HEK293 (cell line): ENCODE results near the gene DST.
A peak's percentile ranks its signal among the peaks of the same experiment; 100 is the strongest.

Experiments used
- CTCF ChIA-PET: fragments of 350-600 bp; formaldehyde crosslinking; extraction: SDS; loops from one replicate; lab custom pipeline; 2021; ENCODE audit warnings: antibody characterized with exemption; lab: Yijun Ruan, JAX
- POLR2A ChIA-PET: fragments of 300-600 bp; formaldehyde crosslinking; extraction: SDS; loops from one replicate; lab custom pipeline; 2020; ENCODE audit warnings: antibody characterized with exemption, inconsistent platforms; lab: Yijun Ruan, JAX
- H3K27ac ChIP-seq: fragments of 200-500 bp; sonication (Bioruptor generic); 2 replicates; pipeline ENCODE4 v1.5.1; 2014; ENCODE audit warnings: low read depth, low read length, control low read depth, inconsistent platforms; ENCODE audit errors: extremely low read depth
- H3K36me3 ChIP-seq, 2 experiments: fragments of 200-500 bp in 1 of 2; sonication (Bioruptor generic) in 1 of 2; 1 replicate in 1 of 2; 2 replicates in 1 of 2; pipeline ENCODE4 v1.5.1; 2014 to 2017; ENCODE audit warnings: inconsistent platforms in 2 of 2, low read length in 2 of 2; ENCODE audit not compliant: control insufficient read depth in 2 of 2, insufficient read depth in 1 of 2
- H3K4me1 ChIP-seq: fragments of 200-500 bp; sonication (Bioruptor generic); 2 replicates; pipeline ENCODE4 v1.5.1; 2014; ENCODE audit warnings: mild to moderate bottlenecking, low read length, inconsistent platforms; ENCODE audit not compliant: control insufficient read depth, insufficient read depth
- H3K4me3 ChIP-seq: 2 replicates; pipeline ENCODE4 v1.5.1; 2011; ENCODE audit warnings: low read depth, mild to moderate bottlenecking, control low read depth, low read length, moderate library complexity
- H3K9me3 ChIP-seq: fragments of 200-500 bp; sonication (Bioruptor generic); 2 replicates; pipeline ENCODE4 v1.5.1; 2014; ENCODE audit warnings: low read depth, low read length, inconsistent platforms; ENCODE audit not compliant: control insufficient read depth, insufficient read depth
- EGR2 ChIP-seq: fragments of 450-650 bp; formaldehyde crosslinking; IDR thresholded peaks from 2 replicates; pipeline ENCODE4 v1.5.1; 2016; ENCODE audit warnings: low read depth, missing biosample characterization, missing genetic modification characterization
- IKZF3 ChIP-seq: fragments of 450-650 bp; IDR thresholded peaks from 2 replicates; pipeline ENCODE4 v1.5.0; 2018; ENCODE audit warnings: missing biosample characterization, mild to moderate bottlenecking, missing genetic modification characterization, moderate library complexity
- PRDM4 ChIP-seq: fragments of 450-650 bp; formaldehyde crosslinking; IDR thresholded peaks from 2 replicates; pipeline ENCODE4 v1.5.1; 2017; ENCODE audit warnings: missing biosample characterization, missing genetic modification characterization
- SCRT2 ChIP-seq: fragments of 450-650 bp; formaldehyde crosslinking; IDR thresholded peaks from 2 replicates; pipeline ENCODE4 v1.5.1; 2016; ENCODE audit warnings: missing biosample characterization, missing genetic modification characterization
- ZBTB1 ChIP-seq: fragments of 450-650 bp; formaldehyde crosslinking; IDR thresholded peaks from 2 replicates; pipeline ENCODE4 v1.5.1; 2016; ENCODE audit warnings: missing biosample characterization, missing genetic modification characterization
- ZFP37 ChIP-seq: fragments of 450-650 bp; formaldehyde crosslinking; IDR thresholded peaks from 2 replicates; pipeline ENCODE4 v1.5.1; 2016; ENCODE audit warnings: missing biosample characterization, missing genetic modification characterization
- ZFP69B ChIP-seq: fragments of 450-650 bp; formaldehyde crosslinking; IDR thresholded peaks from 2 replicates; pipeline ENCODE4 v1.5.1; 2016; ENCODE audit warnings: missing biosample characterization, missing genetic modification characterization
- ZNF112 ChIP-seq: fragments of 450-650 bp; formaldehyde crosslinking; IDR thresholded peaks from 2 replicates; pipeline ENCODE4 v1.5.0; 2017; ENCODE audit warnings: missing biosample characterization, missing genetic modification characterization
- ZNF26 ChIP-seq: fragments of 450-650 bp; formaldehyde crosslinking; IDR thresholded peaks from 2 replicates; pipeline ENCODE4 v1.5.1; 2016; ENCODE audit warnings: missing biosample characterization, missing genetic modification characterization
- ZNF354C ChIP-seq: fragments of 450-650 bp; formaldehyde crosslinking; IDR thresholded peaks from 2 replicates; pipeline ENCODE4 v1.5.1; 2016; ENCODE audit warnings: missing biosample characterization, missing genetic modification characterization, low read depth, borderline replicate concordance
- ZNF394 ChIP-seq: fragments of 450-650 bp; formaldehyde crosslinking; IDR thresholded peaks from 2 replicates; pipeline ENCODE4 v1.5.1; 2016; ENCODE audit warnings: missing biosample characterization, missing genetic modification characterization, mild to moderate bottlenecking, moderate library complexity, borderline replicate concordance
- ZNF404 ChIP-seq: fragments of 450-650 bp; formaldehyde crosslinking; IDR thresholded peaks from 2 replicates; pipeline ENCODE4 v1.5.1; 2017; ENCODE audit warnings: missing biosample characterization, missing genetic modification characterization
- ZNF544 ChIP-seq: fragments of 450-650 bp; formaldehyde crosslinking; IDR thresholded peaks from 2 replicates; pipeline ENCODE4 v1.5.0; 2017; ENCODE audit warnings: missing biosample characterization, missing genetic modification characterization
- ZNF600 ChIP-seq: fragments of 450-650 bp; formaldehyde crosslinking; IDR thresholded peaks from 2 replicates; pipeline ENCODE4 v1.5.1; 2016; ENCODE audit warnings: missing biosample characterization, missing genetic modification characterization
- ZNF629 ChIP-seq: fragments of 450-650 bp; formaldehyde crosslinking; IDR thresholded peaks from 2 replicates; pipeline ENCODE4 v1.5.1; 2017; ENCODE audit warnings: missing biosample characterization, missing genetic modification characterization
- ZNF670 ChIP-seq: fragments of 450-650 bp; formaldehyde crosslinking; IDR thresholded peaks from 2 replicates; pipeline ENCODE4 v1.5.1; 2016; ENCODE audit warnings: missing biosample characterization, missing genetic modification characterization, low read depth
- ZNF692 ChIP-seq: fragments of 450-650 bp; formaldehyde crosslinking; IDR thresholded peaks from 2 replicates; pipeline ENCODE4 v1.5.1; 2016; ENCODE audit warnings: missing biosample characterization, missing genetic modification characterization
- ZNF777 ChIP-seq: fragments of 450-650 bp; formaldehyde crosslinking; IDR thresholded peaks from 2 replicates; pipeline ENCODE4 v1.5.1; 2017; ENCODE audit warnings: missing biosample characterization, missing genetic modification characterization, borderline replicate concordance
- ZSCAN5A ChIP-seq: fragments of 450-650 bp; formaldehyde crosslinking; IDR thresholded peaks from 2 replicates; pipeline ENCODE4 v1.5.1; 2016; ENCODE audit warnings: missing biosample characterization, missing genetic modification characterization

The DST gene

GRCh38 chr6:56524891-56525703 is 117.6 kb downstream of the DST start (continued):
- no peak for TF ChIP-seq ZSCAN5A (tag by site-specific recombination)
- no peak for TF ChIP-seq ZNF777 (tag by site-specific recombination)
- TF ChIP-seq ZBTB1 (tag by site-specific recombination), result no peak
- no peak for TF ChIP-seq ZNF26 (tag by site-specific recombination)
- no peak for TF ChIP-seq PRDM4
- TF ChIP-seq SCRT2 (tag by site-specific recombination), result 0 out of 2 replicates have a peak, but pooled peaks have one; percentile 25
- no peak for TF ChIP-seq ZNF404 (tag by site-specific recombination)
- no peak for TF ChIP-seq ZFP37
- TF ChIP-seq ZNF629 (tag by site-specific recombination), result peak; percentile 61
- TF ChIP-seq ZNF544 (tag by site-specific recombination), result no peak
- 0 out of 2 replicates have a peak, but pooled peaks have one; percentile 13 for TF ChIP-seq ZNF600 (tag by site-specific recombination)
- peak; percentile 45; the same call in 1 of the 2 replicates for TF ChIP-seq ZNF394 (tag by site-specific recombination)

GRCh38 chr6:56522495-56523270 is 120.0 kb downstream of the DST start:
- peaks cover 25 to 27% of the 10 kb centered on the region in 2 experiments for H3K36me3 ChIP-seq

More at GRCh38 chr6:56522495-56523270, 120.0 kb downstream of the DST start:
- TF ChIP-seq ZNF692 (0 out of 2 replicates have a peak, but pooled peaks have one; percentile 31), ZNF670 (tag by site-specific recombination) (no peak), EGR2 (no peak), IKZF3 (tag by site-specific recombination) (0 out of 2 replicates have a peak, but pooled peaks have one; percentile 27), ZFP69B (tag by site-specific recombination) (peak; percentile 56), ZNF354C (tag by site-specific recombination) (no peak), ZNF112 (tag by site-specific recombination) (no peak), ZNF544 (tag by site-specific recombination) (no peak)
- TF ChIP-seq, all 188 proteins: peak for 3
- Histone ChIP-seq H3K27ac (no peak overlapping the region), H3K4me1 (peaks cover 28% of the 10 kb centered on the region), H3K4me3 (no peak overlapping the region), H3K9me3 (no peaks in the 10 kb centered on the region)
- ChIA-PET CTCF (interaction anchor here (0.9 to 1.1 kb wide), 2 partner anchors 20 to 24 kb away, joined by 4 read pairs; no protein-coding TSS in a partner anchor), POLR2A (no interaction called here)
